NCI-H1417 (cell line): ENCODE measurements around the gene DPP6.

Experiments
- DNase-seq, 3 experiments: peaks; one replicate each; lab custom pipeline; 2025; lab: John Stamatoyannopoulos, UW

The DPP6 gene

DNA sequence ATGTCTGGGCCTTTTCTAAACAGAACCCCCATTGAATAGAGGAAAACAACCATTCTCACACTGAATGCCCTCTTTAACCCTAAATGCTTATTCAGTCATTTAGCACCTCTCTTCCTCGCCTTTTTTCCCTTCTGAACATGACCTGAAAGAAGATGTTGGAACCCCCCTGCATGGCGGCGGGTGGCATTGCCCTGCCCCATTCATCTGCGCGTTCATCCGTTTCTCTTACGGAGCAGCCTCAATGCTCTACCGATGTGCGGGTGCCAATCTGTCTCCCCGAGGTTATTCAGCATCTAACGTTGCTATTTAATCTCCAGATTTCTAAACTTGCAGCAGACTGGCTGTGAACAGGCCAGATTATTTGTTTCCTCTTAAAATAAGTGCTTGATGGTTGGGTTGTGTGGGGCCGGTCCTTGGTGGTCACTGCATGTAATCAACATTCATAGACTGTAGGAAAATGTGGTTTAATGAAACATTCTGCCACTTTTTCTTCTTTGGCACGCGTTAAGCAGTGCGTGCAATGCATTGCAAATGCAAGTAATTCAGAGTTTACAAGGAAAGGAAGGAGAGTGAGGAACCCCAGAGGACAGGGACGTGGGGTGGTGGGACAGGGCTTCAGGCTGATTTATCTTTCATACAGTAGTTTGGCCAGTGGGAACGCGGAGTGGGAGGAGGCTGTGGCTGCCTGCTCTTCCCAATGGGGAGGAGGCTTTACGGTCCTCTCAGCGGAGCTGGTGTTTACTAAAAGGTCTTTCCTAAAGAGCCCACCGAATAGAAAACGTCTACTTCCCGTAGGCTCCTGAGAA, 286.7 kb downstream of the DPP6 start:
- no peak for DNase-seq

DNA sequence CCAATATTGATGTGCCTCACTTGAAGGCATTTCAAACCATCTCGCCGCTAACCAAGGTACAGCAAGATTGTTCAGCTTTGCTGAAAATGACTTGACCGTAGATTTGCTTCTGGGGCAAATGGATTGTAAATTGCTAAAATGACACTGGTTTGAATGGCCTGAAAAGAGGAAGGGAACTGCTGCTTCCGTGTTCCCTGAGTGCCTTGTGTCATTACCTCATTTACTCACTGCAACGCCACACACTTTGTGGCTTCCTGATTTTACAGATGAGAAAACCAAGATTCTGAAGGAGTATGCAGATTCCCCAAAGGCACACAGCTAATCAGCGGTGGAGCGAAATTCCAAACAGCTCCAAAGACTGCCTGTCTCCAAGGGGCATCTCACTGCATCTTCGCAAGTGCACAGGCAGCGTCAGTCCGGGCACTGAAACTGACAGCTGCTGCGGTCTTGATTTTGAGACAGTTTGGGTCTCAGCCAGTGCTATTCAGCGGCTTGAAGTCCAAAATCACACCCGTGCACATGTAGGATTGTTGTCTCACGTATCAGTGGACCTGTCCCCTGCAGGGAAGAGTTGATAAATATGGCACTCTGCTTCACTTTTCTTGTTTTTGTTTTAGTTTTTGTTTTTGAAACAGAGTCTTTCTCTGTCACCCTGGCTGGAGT, 290.9 kb downstream of the DPP6 start:
- no peak for DNase-seq

- DNase-seq = no peak
Measured at GRCh38 chr7:154343778-154344412, 291.7 kb downstream of the DPP6 start.

GRCh38 chr7:154345093-154345492, 292.9 kb downstream of the DPP6 start:
- no peak for DNase-seq

GRCh38 chr7:154347700-154348266, 295.6 kb downstream of the DPP6 start:
- no peak for DNase-seq

DNA sequence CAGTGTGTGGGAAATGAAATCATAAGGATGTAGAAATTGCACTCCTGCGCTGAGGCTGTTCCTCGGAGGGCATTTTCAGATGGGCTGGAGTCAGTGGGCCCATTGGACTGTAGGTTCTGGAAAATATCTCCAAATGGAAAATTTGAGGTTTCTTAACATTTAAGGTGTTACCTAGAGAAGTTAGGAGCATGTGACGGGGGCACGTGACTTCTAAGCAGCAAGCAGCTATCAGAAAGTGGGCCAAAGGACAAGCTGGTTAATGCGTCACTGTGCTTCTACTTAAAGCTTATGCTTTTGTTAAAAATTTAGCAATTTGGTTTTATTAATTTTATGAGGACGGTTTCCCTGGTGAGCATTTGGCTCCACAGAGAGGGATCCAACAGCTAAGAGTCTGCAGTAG, 298.7 kb downstream of the DPP6 start:
- DNase-seq = no peak

GRCh38 chr7:154353355-154353767, 301.2 kb downstream of the DPP6 start:
- DNase-seq = no peak

GRCh38 chr7:154364170-154364569, 312.0 kb downstream of the DPP6 start:
- DNase-seq = no peak

GRCh38 chr7:154371424-154371823, 319.2 kb downstream of the DPP6 start:
- no peak for DNase-seq

DNA sequence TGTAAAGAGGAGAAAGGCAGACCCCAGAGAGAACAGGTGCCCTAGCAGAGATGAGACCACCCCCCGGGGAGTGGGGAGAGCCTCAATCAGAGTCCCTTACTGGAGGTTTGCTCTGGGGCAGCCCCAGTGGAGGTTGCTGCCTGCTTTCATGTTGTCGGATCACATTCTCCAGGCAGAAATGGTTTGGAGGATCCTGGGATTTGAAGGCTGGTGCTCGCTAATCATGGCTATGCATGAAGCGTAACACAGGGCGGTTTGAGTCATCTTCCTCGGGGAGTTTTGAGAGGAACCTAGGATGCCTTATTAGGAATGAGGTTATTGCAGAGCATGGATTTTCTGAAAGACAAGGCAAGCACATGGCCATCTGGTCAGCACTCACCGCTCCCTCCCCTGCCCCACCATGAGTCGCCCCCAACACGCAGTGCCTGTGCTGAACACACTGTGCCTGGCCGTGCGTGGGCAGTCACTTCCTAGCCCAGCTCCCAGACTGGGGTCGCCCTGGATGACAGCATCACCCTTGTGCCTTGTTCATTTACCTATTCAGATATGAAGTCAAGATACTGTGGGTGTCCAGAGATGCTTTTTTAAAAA, 319.9 kb downstream of the DPP6 start:
- DNase-seq = no peak

DNA sequence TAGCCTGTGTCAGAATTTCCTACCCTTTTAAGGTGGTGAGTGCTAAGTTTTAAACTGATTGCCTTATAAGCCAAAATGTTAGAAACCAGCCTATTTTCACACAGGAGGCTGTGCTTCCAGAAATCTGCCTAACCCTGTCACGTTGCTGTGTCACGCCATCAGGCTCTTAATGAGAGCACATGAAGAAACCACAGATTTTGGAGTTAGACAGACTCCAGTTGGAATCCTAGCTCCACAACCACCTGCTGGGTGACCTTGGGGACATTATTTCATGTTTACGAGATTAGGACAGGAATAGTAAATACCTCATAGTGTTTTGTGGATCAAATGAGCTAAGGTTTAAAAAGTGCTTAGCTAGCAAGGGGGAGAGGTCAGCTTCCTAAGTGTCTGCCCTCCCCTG, 321.8 kb downstream of the DPP6 start:
- DNase-seq = no peak

- no peak for DNase-seq
Measured at GRCh38 chr7:154375956-154376355, 323.8 kb downstream of the DPP6 start.

GRCh38 chr7:154380771-154381170, 328.6 kb downstream of the DPP6 start:
- no peak for DNase-seq

- no peak for DNase-seq
Measured at GRCh38 chr7:154383045-154383444, 330.8 kb downstream of the DPP6 start.

GRCh38 chr7:154385214-154385613, 333.0 kb downstream of the DPP6 start:
- DNase-seq = no peak

- DNase-seq = no peak
Measured at GRCh38 chr7:154387252-154387651, 335.1 kb downstream of the DPP6 start.

GRCh38 chr7:154388412-154388811, 336.2 kb downstream of the DPP6 start:
- DNase-seq = no peak

GRCh38 chr7:154388999-154389398, 336.8 kb downstream of the DPP6 start:
- no peak for DNase-seq

DNA sequence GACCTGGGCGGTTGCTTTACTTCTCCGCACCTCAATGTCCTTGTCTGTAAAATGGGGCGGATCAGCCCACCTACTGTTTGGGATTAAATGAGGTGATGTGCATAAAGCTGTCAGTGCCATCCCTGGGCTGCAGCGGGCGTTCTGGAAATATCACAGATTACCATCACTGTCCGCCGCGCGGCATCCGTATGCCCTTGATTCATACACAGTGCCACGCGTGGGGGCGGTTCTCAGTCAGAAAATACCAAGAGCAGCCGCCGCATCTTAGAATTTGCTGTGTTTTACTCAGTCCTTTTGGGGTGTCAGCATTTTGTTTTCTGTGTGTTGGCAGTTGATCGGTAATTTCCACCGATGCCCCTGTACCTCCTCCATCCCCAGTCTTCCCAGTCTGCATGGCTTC, 338.8 kb downstream of the DPP6 start:
- no peak for DNase-seq

GRCh38 chr7:154394804-154395203, 342.6 kb downstream of the DPP6 start:
- no peak for DNase-seq

DNA sequence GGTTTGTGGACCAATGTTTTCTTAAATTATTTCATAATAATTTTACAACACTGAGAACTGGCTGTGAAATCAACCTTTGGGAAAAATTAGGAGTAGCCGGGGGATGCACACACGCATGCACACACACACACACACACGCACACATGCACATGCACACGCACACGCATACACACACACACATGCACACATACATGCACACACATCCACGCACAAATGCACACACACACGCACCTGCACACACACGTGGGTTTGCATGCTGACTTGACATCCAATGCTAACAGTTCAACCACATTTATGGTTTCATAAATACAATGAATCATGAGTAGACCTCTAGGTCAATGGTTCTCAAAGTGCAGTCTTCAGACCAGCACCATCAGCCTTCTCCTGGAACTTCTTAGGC, 354.1 kb downstream of the DPP6 start:
- no peak for DNase-seq

DNA sequence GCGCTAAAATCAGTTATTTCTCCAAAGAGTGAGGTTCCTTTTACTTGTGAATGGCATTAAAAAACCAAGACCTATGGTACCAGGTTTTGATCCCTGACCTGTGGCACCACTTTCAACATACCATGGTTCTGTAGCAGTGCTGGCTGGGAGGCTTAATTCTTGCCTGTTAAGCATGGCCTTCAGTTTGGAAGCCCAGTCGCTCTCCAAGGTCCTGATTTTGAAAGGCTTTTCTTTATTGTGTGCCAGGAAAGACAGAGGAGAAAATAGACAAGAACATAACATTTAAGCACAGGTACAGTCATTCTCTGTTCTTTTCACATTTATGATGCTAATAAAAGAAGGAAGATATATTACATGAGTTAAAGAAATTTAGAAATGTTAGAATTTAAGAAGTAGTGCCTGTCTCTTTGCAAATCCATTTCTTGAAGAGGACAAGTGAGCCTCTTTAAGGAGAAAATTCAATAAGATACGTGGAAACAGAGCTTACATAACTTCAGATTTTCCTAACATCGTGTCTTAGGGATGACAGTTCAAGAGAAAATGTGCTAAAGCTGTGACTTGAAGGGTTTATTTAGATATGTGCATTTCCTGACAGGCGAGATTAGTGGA, 357.6 kb downstream of the DPP6 start:
- DNase-seq = no peak
